WTC11 (cell line): ENCODE results near the gene NFX1.

Experiments
- ARID4B ChIP-seq: sonication (generic); formaldehyde crosslinking; IDR thresholded peaks from 2 replicates; pipeline ENCODE4 v1.8.0; 2023; ENCODE audit warnings: missing genetic modification reagents, mild to moderate bottlenecking, borderline replicate concordance
- CREB1 ChIP-seq: sonication (generic); formaldehyde crosslinking; IDR thresholded peaks from 2 replicates; pipeline ENCODE4 v1.8.0; 2023; ENCODE audit warnings: mild to moderate bottlenecking, missing genetic modification reagents
- CTCF ChIP-seq: fragments of 200-600 bp; IDR thresholded peaks from 2 replicates; pipeline ENCODE4 v1.8.0; 2022; ENCODE audit warnings: antibody characterized with exemption
- FOXP4 ChIP-seq: sonication (generic); formaldehyde crosslinking; IDR thresholded peaks from 2 replicates; pipeline ENCODE4 v1.8.0; 2022; ENCODE audit warnings: mild to moderate bottlenecking, missing genetic modification reagents
- MAX ChIP-seq: sonication (generic); formaldehyde crosslinking; IDR thresholded peaks from 2 replicates; pipeline ENCODE4 v1.8.0; 2022; ENCODE audit warnings: mild to moderate bottlenecking, missing genetic modification reagents
- TEAD1 ChIP-seq: sonication (generic); formaldehyde crosslinking; IDR thresholded peaks from 2 replicates; pipeline ENCODE4 v1.8.0; 2022; ENCODE audit warnings: mild to moderate bottlenecking, missing genetic modification reagents
- ZBTB43 ChIP-seq: sonication (generic); formaldehyde crosslinking; IDR thresholded peaks from 2 replicates; pipeline ENCODE4 v1.8.1; 2023; ENCODE audit warnings: mild to moderate bottlenecking, missing genetic modification reagents
- ZNF138 ChIP-seq: sonication (generic); formaldehyde crosslinking; conservative IDR thresholded peaks from 2 replicates; pipeline ENCODE4 v1.8.1; 2022; ENCODE audit warnings: mild to moderate bottlenecking, moderate library complexity, missing genetic modification reagents

GRCh38 chr9:33393581-33393980 is 103.3 kb downstream of the NFX1 start:
- TF ChIP-seq CTCF (no peak), ZBTB43 (CRISPR knock-in tag) (no peak), ARID4B (CRISPR knock-in tag) (no peak), MAX (CRISPR knock-in tag) (no peak), FOXP4 (CRISPR knock-in tag) (no peak), ZNF138 (CRISPR knock-in tag) (no peak), TEAD1 (CRISPR knock-in tag) (no peak), CREB1 (CRISPR knock-in tag) (no peak)
